ENCODE results near the gene DSE.

The DSE gene

DNA sequence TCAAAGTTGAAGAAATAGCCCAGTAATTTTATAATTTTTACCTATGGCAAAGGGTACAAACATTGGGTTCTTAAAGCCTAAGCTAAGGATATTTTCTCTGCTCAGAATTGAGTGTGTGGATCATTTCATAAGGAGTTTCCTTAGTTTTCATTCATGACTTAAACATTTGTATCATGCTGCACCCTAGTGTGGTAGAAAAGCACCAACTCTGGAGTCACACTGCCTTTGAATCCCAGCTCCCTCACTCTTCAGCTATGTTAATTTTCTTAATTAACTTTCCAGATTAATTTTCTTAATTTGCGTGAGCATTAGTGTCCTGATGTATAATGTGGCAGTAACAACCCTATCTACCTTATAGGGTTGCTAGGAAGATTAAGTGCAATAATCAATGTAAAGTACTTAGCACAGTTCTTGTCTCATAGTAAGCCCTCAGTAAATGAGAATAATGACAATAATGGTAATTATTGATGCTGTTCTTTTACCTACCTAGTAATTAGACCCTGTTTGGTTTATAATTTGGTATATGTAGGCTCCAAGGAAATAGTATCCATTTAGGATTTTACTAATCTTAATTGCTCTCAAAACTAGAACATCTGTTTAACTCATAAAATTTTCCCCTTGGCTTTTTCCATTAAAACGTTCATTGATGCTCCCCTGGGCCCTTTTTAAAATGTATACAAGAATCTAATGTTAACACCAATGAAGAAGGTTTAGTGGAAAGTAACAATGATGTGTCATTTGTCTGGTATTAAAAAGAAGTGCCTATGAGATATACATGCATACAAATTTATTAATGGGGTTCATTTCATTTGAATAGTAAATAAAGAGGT lies 31.6 kb downstream of the DSE start:
- TF ChIP-seq, protein P1, sequence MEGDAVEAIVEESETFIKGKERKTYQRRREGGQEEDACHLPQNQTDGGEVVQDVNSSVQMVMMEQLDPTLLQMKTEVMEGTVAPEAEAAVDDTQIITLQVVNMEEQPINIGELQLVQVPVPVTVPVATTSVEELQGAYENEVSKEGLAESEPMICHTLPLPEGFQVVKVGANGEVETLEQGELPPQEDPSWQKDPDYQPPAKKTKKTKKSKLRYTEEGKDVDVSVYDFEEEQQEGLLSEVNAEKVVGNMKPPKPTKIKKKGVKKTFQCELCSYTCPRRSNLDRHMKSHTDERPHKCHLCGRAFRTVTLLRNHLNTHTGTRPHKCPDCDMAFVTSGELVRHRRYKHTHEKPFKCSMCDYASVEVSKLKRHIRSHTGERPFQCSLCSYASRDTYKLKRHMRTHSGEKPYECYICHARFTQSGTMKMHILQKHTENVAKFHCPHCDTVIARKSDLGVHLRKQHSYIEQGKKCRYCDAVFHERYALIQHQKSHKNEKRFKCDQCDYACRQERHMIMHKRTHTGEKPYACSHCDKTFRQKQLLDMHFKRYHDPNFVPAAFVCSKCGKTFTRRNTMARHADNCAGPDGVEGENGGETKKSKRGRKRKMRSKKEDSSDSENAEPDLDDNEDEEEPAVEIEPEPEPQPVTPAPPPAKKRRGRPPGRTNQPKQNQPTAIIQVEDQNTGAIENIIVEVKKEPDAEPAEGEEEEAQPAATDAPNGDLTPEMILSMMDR (IDR thresholded peaks at IDR 0.05; ENCODE audit: insufficient read depth, low read depth, low read length, missing control alignments): no peak
- no peak overlapping the region for H3K4me3 ChIP-seq (ENCODE audit: low read length)
- DNase-seq (ENCODE audit: low read depth): no peak

DNA sequence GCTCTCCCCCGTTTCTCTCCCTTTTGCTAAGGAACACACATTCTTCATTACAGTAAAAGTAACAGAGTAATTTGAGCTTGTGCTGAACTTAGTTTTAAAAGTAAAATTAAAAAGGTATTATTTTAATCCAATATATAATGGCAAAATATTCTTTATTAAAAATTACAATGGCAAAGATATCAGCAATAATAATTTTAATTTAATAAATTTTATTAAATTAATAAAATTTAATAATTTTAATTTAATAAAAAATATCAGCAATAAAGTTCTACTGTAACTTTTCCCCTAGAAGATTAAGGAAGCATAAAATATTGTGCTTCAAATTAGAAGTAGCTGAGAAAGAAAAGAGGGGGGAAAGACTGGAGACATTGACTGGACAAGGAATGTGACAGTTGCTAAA lies 32.5 kb downstream of the DSE start:
- no peak for DNase-seq (ENCODE audit: low read depth)
- H3K4me3 ChIP-seq (ENCODE audit: low read length): no peak overlapping the region
- TF ChIP-seq, protein P1 (IDR thresholded peaks at IDR 0.05; ENCODE audit: insufficient read depth, low read depth, low read length, missing control alignments): no peak

DNA sequence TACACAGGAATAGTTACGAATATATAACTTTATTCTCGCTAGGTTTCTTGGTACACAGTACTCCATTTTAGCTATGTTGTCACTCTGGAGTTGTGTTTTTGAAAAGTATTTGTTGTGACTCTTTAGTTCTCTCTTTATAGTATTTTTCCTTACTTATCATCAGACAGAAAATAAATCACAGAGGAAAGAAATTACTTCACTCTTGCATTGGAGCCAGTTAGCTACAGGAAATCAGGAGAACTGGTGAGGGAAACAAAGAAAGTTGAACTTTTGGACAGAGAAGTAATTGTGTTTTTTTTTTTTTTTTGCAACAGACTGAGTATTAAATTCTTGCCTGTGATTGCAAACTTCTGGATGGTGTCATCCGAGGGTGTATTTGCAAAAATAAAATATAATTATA lies 33.9 kb downstream of the DSE start:
- DNase-seq (ENCODE audit: low read depth): no peak
- no peak overlapping the region for H3K4me3 ChIP-seq (ENCODE audit: low read length)
- TF ChIP-seq, protein P1 (IDR thresholded peaks at IDR 0.05; ENCODE audit: insufficient read depth, low read depth, low read length, missing control alignments): no peak

DNA sequence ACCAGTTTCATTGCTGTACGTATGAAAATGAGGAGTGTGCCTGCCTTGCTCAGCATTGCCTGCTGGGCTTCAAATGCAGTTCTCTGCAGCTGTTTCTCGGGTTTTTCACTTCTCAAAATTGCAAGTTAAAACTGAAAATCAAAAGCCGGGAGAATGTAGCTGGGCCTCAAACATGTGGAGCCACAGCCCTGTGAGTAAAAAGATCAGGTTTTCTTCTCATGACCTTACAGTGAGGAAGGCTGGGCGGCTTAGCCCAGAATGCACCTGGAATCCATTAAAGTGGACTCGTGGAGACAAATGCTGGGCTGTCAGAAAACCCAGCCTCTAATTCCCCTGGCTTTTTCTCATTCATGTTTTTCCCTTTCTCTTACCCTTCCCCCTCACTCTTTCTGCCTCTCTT lies 34.4 kb downstream of the DSE start:
- no peak for DNase-seq (ENCODE audit: low read depth)
- H3K4me3 ChIP-seq (ENCODE audit: low read length): no peak overlapping the region
- TF ChIP-seq, protein P1 (IDR thresholded peaks at IDR 0.05; ENCODE audit: insufficient read depth, low read depth, low read length, missing control alignments): no peak

DNA sequence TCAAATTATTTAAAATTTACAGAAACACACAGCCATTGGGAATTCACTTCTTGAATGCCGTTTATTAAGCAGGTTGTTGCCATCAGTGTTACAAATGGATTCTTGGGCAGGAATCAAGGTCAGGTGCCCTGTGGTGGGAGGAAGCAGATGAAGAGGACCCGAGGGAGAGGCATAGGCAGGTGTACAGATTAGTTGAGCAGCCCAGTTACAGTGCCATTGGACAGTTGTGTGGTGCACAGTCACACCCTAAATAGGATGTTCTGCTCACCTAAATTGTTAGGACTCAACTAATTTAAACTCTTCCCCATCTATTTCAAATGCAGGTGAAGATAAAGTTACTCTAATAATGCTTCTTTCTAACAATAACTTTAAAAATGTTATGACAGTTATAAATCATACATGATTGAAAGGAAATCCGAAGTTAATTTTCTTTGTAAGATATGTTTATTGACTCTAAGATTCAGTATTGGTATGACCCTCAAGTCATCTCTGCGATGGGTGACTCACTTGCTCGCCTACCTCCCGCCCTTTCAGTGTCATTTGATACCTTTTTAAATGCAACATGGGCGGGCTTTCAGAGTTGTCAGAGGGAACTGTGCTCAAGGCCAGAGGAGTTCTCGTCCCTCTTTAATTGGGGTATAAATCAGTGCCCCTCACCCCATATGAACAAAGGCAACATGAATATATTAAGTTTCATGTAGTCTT lies 35.1 kb downstream of the DSE start:
- DNase-seq (ENCODE audit: low read depth): peak; percentile 73

DNA sequence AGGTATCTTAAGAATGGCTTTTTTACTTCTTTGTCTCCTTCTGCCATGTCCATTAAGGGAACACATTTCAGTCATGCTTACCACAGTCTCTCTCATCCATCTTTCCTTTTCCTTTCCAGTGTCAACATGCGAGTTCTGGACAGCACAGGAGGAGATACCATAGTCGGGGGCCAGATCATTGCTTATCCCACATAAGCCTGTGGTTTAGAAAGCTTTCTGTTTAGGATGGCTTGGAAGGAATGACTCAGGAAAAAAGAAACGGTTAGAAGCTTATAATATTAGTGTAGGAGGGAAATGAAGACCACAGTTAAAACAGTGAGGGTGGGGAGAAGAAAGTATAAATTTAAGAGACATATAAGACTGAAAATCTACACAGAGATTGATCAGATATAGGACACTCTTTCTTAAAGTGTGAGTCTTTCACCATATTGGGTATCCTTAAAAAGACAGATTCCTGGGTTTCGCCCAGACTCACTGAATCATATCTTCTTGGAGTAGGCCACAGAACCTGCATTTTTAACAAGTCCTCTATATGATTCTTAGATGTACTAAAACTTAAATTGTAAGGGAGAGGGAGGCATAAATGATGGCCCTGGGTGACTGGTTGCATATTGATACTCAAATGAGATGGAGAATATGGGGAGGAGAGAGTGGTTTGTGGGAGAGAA lies 36.1 kb downstream of the DSE start:
- no peak for DNase-seq (ENCODE audit: low read depth)
- TF ChIP-seq, protein P1 (IDR thresholded peaks at IDR 0.05; ENCODE audit: insufficient read depth, low read depth, low read length, missing control alignments): no peak
- H3K4me3 ChIP-seq (ENCODE audit: low read length): no peak overlapping the region

More for the DNA sequence above, 35.1 kb downstream of the DSE start:
- no peak overlapping the region for H3K4me3 ChIP-seq (ENCODE audit: low read length)
- TF ChIP-seq, protein P1 (IDR thresholded peaks at IDR 0.05; ENCODE audit: insufficient read depth, low read depth, low read length, missing control alignments): no peak
